NB4 (cell line): ENCODE results near the gene CAP2.
"Not testable (repeated sequence)": the region's sequence is repeated elsewhere in the genome, so short reads cannot be mapped to it uniquely, and the experiment has no call there.

ENCODE experiments used
- DNase-seq: peaks from one replicate; pipeline ENCODE4 v3.0.0; 2010; ENCODE audit warnings: low read depth
- H3K4me3 ChIP-seq: one replicate; pipeline ENCODE4 v1.5.1; 2011; ENCODE audit warnings: mild to moderate bottlenecking, low read depth, low read length, moderate library complexity
- MYC ChIP-seq: IDR thresholded peaks from 2 replicates; pipeline ENCODE4 v1.6.1; 2011; ENCODE audit warnings: low read depth, low read length
- POLR2A ChIP-seq: IDR thresholded peaks from 2 replicates; pipeline ENCODE4 v1.6.1; 2011; ENCODE audit warnings: mild to moderate bottlenecking; ENCODE audit not compliant: insufficient read length; ENCODE audit errors: extremely low read depth
- TF ChIP-seq, protein P1 (sequence below): IDR thresholded peaks from 2 replicates; pipeline ENCODE4 v1.6.1; 2011; ENCODE audit warnings: low read depth, low read length
- TF ChIP-seq, protein P2 (sequence below): IDR thresholded peaks from one replicate; pipeline ENCODE4 v1.5.1; 2012; ENCODE audit warnings: low read depth, low read length

Gene CAP2

DNA sequence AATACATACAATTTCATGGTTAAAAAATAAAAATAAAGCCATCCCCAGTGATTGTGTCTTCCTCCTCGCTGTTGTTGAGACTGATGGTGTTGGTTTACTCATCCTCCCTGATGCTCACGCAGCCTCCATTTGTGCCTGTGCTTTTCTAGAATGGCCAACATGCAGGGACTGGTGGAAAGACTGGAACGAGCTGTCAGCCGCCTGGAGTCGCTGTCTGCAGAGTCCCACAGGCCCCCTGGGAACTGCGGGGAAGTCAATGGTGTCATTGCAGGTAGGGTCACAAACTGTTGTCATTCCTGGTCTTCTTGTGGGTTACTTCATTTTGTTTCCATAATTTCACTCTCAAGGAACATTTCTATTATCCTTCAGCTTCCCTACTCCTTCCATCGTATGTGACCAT is 28.0 kb downstream of the CAP2 start:
- DNase-seq: no peak
- TF ChIP-seq POLR2A (no peak), MYC (no peak)
- TF ChIP-seq, protein P1, sequence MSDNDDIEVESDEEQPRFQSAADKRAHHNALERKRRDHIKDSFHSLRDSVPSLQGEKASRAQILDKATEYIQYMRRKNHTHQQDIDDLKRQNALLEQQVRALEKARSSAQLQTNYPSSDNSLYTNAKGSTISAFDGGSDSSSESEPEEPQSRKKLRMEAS: no peak
- TF ChIP-seq, protein P2, sequence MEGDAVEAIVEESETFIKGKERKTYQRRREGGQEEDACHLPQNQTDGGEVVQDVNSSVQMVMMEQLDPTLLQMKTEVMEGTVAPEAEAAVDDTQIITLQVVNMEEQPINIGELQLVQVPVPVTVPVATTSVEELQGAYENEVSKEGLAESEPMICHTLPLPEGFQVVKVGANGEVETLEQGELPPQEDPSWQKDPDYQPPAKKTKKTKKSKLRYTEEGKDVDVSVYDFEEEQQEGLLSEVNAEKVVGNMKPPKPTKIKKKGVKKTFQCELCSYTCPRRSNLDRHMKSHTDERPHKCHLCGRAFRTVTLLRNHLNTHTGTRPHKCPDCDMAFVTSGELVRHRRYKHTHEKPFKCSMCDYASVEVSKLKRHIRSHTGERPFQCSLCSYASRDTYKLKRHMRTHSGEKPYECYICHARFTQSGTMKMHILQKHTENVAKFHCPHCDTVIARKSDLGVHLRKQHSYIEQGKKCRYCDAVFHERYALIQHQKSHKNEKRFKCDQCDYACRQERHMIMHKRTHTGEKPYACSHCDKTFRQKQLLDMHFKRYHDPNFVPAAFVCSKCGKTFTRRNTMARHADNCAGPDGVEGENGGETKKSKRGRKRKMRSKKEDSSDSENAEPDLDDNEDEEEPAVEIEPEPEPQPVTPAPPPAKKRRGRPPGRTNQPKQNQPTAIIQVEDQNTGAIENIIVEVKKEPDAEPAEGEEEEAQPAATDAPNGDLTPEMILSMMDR: no peak
- H3K4me3 ChIP-seq: no peak overlapping the region

DNA sequence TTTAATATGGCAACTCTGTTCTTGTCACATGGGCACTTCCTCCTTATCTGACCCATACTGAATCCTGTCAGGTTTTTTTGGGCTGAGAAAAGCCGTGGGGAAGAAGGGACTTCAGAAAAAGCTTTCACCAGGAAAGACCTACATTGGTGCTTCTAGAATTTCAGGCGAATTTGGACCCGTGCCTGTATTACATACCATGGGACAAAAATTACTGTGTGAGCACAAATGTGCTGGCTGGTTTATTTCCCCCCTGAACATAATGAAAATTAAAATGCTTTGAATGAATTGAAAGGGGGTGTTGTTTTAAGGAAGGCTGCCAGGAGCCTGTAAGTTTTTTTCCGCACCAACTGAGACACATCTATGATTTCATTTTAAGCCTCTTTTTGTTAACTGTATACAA is 29.6 kb downstream of the CAP2 start:
- no peak for TF ChIP-seq MYC
- TF ChIP-seq, protein P1: no peak
- TF ChIP-seq, protein P2: no peak
- TF ChIP-seq POLR2A: no peak
- H3K4me3 ChIP-seq: no peak overlapping the region

DNA sequence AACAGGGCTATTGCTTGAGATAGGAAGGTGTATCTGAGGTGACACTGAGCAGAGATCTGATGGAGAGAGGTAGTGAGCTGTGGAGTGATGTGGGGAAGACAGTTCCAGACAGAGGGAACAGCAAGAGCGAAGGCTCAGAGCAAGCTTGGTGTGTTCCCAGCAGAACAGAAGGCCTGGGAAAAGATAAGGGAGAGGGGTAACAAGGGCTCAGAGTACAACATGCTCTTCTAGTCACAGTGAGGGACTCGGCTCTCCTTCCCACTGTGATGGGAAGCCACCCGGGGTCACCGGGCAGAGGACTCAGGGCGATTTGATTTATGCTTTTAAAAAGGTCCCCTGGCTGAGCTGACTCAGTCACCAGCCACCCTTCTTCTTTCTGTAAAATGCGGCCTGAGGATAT is 33.7 kb downstream of the CAP2 start:
- no peak overlapping the region for H3K4me3 ChIP-seq
- no peak for DNase-seq
- TF ChIP-seq POLR2A: no peak

More for the DNA sequence above, 29.6 kb downstream of the CAP2 start:
- DNase-seq: no peak

DNA sequence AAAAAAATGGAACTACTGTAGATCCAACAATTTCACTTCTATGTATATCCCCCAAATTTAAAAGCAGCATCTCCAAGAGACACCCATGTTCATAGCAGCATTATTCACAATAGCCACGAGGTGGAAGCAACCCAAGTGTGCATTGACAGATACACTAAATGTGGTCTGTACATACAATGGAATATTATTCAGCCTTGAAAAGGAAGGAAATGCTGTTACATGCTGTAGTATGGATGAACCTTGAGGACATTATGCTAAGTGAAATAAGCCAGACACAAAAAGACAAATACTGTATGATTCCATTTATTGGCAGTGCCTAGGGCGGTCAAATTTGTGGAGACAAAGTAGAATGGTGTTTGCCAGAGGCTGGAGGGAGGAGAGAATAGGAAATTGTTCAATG is 34.2 kb downstream of the CAP2 start:
- no peak for DNase-seq
- no peak overlapping the region for H3K4me3 ChIP-seq
- TF ChIP-seq, protein P2: no peak
- no peak for TF ChIP-seq MYC
- TF ChIP-seq, protein P1: no peak
- no peak for TF ChIP-seq POLR2A

DNA sequence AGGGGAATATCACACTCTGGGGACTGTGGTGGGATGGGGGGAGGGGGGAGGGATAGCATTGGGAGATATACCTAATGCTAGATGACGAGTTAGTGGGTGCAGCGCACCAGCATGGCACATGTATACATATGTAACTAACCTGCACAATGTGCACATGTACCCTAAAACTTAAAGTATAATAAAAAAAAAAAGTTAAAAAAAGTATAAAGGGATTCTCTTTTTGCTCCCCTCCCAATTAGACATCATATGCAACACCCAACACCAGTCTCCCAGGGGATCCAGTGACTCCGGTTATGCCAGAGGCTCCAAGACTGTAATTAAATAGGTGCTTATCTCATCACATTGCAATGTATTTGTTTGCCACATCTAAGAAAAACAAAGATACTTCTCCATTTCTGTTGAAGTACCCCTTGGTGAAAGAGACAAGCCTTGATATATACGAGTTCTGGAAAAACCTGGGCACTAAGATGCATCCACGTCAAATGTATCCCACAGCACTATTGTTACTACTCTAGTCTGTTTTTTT is 35.3 kb downstream of the CAP2 start:
- not testable (repeated sequence) for DNase-seq, H3K4me3 ChIP-seq

DNA sequence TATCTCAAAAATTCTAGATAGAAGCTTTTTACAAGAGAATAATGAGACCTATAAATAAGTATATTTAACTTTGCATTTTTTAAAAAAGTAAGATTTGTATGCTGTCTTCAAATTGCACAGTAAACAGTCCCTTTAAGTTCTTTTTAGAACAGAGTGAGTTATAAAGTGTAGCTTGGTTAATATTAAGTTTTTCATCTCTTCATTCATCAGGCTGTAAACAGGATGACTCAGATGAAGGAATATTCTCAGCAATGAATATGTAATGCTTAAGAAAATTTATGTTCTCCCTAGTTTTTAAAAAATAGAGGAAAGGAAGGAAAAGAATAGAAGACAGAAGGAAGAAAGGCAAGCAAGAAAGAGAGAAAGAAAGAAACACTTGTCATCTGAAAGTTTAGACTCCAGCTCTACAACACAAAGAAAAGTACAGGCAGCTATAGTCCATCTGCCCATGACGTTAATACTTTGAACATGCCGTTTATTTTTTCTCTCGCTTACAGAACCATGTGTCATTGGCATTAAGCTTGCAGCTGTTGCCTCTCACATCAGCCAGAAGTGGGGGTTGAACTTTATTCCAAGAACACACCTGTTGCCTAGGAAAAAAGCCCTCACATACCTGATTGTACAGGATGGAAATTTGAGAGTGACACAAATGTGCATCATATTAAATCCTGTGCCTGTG is 36.1 kb downstream of the CAP2 start:
- TF ChIP-seq MYC (no peak), POLR2A (no peak)
- TF ChIP-seq, protein P2: no peak
- TF ChIP-seq, protein P1: no peak
- DNase-seq: no peak
- H3K4me3 ChIP-seq: no peak overlapping the region

DNA sequence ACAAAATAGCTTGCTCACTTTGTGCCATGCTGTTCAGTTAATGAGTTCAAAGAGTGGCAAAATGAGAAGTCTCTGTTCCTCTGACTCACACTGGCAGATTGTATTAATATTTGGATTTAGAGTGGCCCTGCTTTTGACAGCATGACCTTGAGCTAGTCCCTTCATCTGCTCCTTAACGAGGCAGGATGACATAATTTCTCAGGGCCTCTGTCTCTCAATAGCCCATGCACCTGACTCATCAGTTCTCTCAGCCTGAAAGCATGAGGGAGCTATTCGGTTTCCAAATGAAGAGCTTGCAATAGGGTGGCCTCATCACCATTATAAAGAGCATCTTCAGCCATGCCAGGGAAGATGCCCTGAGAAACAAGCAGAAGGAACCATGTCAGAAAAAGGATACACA is 38.2 kb downstream of the CAP2 start:
- H3K4me3 ChIP-seq: no peak overlapping the region
- TF ChIP-seq, protein P1: no peak
- TF ChIP-seq MYC: no peak
- no peak for TF ChIP-seq POLR2A
- TF ChIP-seq, protein P2: no peak
- DNase-seq: no peak
